Measurements from ENCODE around the gene LYRM2. TPM values are rescaled to one million over a fixed set of nuclear protein-coding genes. Genes with fewer than 3 reads are reported as not detected.

The LYRM2 gene
- total and polyA plus RNA-seq, 3 donors from 2014 or later: 18.6 to 32.5 (median 24.8) TPM

DNA sequence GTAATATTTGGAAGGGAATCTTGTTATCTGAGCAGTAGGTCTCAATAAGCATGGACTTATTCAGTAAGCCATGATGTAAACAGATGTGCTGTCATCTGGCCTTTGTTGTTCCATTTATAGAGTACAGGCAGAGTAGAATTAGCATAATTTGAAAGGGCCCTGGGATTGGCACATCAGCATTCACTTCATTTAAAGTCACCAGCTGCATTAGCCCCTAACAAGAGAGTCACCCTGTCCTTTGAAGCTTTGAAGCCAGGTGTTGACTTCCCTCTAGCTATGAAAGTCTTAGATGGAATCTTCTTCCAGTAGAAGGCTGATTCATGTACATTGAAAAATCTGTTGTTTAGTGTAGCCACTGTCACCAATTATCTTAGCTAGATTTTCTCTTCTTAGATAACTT is 109.7 kb downstream of the LYRM2 start:
- no peaks in the 10 kb centered on the region for H3K9me3 ChIP-seq
- no peak for DNase-seq

DNA sequence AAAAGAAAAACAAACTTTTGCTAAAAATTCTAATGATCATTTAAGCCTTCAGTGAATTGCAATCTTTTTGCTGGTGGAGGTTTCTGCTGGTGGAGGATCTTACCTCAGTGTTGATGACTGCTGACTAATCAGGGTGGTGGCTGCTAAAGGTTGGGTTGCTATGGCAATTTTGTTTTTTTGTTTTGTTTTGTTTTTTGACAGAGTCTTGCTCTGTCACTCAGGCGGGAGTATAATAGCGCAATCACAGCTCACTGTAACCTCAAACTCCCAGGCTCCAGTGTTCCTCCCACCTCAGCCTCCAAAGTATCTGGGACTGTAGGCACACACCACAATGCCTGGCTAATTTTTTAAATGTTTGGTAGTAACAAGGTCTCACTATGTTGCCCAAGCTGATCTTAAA is 110.9 kb downstream of the LYRM2 start:
- WGBS, 2 donors: 92 to 100% methylated on average over 2 of the region's 2 CpGs
- H3K9me3 ChIP-seq: no peaks in the 10 kb centered on the region
- H3K4me3 ChIP-seq: no peak overlapping the region
- no peaks in the 10 kb centered on the region for H3K36me3 ChIP-seq (ENCODE audit: low read depth, missing control alignments)
- TF ChIP-seq POLR2A (IDR thresholded peaks at IDR 0.05): no peak
- TF ChIP-seq CTCF (IDR thresholded peaks at IDR 0.05): no peak
- intact Hi-C loops (cut with DNase I; ENCODE audit: low total_unique reads): no loop called here
- H3K27ac ChIP-seq: no peak overlapping the region
- no peaks in the 10 kb centered on the region for H3K27me3 ChIP-seq
- no peaks in the 10 kb centered on the region for H3K4me1 ChIP-seq
- DNase-seq: no peak

More for the DNA sequence above, 109.7 kb downstream of the LYRM2 start:
- intact Hi-C loops (cut with DNase I; ENCODE audit: low total_unique reads): no loop called here
- no peak for TF ChIP-seq POLR2A (IDR thresholded peaks at IDR 0.05)
- TF ChIP-seq CTCF (IDR thresholded peaks at IDR 0.05): no peak
- H3K4me3 ChIP-seq: no peak overlapping the region
- H3K36me3 ChIP-seq (ENCODE audit: low read depth, missing control alignments): no peaks in the 10 kb centered on the region
- no peaks in the 10 kb centered on the region for H3K27me3 ChIP-seq
- H3K27ac ChIP-seq: no peak overlapping the region
- no peaks in the 10 kb centered on the region for H3K4me1 ChIP-seq

- Histone ChIP-seq H3K27me3 (no peaks in the 10 kb centered on the region), H3K27ac (no peak overlapping the region), H3K4me3 (no peak overlapping the region), H3K9me3 (no peaks in the 10 kb centered on the region), H3K4me1 (no peaks in the 10 kb centered on the region), H3K36me3 (ENCODE audit: low read depth, missing control alignments) (no peaks in the 10 kb centered on the region)
- no peak for TF ChIP-seq CTCF (IDR thresholded peaks at IDR 0.05)
- TF ChIP-seq POLR2A (IDR thresholded peaks at IDR 0.05): no peak
- WGBS, 2 donors: 98 to 100% methylated on average over 1 to 2 of the region's 2 CpGs
- no peak for DNase-seq
- intact Hi-C loops (cut with DNase I; ENCODE audit: low total_unique reads): no loop called here
Observed at GRCh38 chr6:89526563-89526869, 112.0 kb downstream of the LYRM2 start.

DNA sequence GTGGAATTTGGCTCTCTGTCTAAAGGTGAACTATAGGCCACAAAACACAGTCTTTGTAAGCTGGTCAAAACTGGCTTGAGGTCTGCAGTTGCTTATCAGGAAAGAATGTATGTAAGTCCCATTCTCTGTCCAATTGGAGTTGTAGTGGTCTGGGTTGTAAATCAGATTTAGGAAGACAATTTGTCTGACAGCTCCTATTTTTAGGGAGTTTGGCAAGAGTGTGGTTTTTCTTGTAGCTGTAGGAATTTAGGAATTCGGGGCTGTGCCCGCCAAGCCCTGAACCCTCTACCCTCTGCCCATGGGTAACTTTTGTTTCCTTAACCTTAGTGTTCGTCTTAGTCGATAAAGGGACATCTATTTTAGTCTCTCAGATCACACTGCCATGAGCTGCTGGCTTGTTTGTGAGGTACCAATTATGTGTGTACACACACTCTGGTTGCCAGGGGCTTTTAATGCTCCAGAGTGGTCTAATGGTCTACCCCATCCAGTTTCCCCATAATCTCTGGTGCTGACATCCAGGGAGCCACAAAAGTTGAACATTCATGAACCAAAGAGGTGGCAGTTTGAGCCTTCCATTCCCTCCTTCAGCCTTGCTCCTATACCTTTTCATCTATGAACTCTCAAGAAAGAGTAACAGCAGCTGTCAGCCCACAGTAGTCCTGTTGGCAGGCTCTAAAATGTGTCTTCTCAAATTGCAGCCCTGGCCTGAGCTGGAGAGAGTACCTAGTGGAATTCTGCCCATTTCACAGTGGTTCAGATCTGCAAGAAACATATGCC is 112.6 kb downstream of the LYRM2 start:
- Histone ChIP-seq H3K9me3 (no peaks in the 10 kb centered on the region), H3K36me3 (ENCODE audit: low read depth, missing control alignments) (no peaks in the 10 kb centered on the region), H3K4me1 (no peaks in the 10 kb centered on the region), H3K27me3 (no peaks in the 10 kb centered on the region), H3K27ac (no peak overlapping the region), H3K4me3 (no peak overlapping the region)
- intact Hi-C loops (cut with DNase I; ENCODE audit: low total_unique reads): no loop called here
- TF ChIP-seq CTCF (IDR thresholded peaks at IDR 0.05) (no peak), POLR2A (IDR thresholded peaks at IDR 0.05) (no peak)
- no peak for DNase-seq
- WGBS, 2 donors: 76 to 92% methylated on average over 4 of the region's 4 CpGs

- no peak for DNase-seq
- intact Hi-C loops (cut with DNase I; ENCODE audit: low total_unique reads): no loop called here
- H3K9me3 ChIP-seq: no peaks in the 10 kb centered on the region
- TF ChIP-seq CTCF (IDR thresholded peaks at IDR 0.05) (no peak), POLR2A (IDR thresholded peaks at IDR 0.05) (no peak)
- H3K36me3 ChIP-seq (ENCODE audit: low read depth, missing control alignments): no peaks in the 10 kb centered on the region
- H3K27me3 ChIP-seq: no peaks in the 10 kb centered on the region
- H3K4me3 ChIP-seq: no peak overlapping the region
- H3K4me1 ChIP-seq: no peaks in the 10 kb centered on the region
- no peak overlapping the region for H3K27ac ChIP-seq
- 89 to 100% methylated on average over 2 of the region's 2 CpGs for WGBS, 2 donors
Observed at GRCh38 chr6:89522778-89523177, 115.8 kb downstream of the LYRM2 start.
